ENCODE measurements around the gene GNB1L. TPM values are rescaled to one million over a fixed set of nuclear protein-coding genes. Genes with fewer than 3 reads are reported as not detected.

GNB1L gene
- total RNA-seq, 1 donor = 5.2 TPM

DNA sequence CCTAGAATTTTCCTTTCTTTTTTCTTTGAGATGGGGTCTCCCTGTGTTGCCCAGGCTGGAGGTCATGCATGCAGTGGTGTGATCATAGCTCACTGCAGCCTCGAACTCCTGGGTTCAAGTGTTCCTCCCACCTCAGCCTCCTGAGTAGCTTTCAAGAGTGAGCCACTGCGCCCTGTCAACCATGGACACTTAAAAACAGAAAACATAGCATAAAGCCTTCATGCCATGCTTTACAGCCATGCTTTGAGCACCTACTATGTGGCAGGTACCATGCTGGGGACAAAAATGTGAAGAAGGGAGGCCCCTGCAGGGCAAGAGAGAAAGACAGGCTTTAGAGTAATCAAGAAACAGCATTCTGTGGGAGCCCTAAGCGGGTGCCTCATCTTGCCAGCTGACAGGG lies 13.7 kb upstream of the GNB1L start:
- no peak overlapping the region for H3K4me3 ChIP-seq (ENCODE audit: low read depth, low read length)
- TF ChIP-seq, protein P1, sequence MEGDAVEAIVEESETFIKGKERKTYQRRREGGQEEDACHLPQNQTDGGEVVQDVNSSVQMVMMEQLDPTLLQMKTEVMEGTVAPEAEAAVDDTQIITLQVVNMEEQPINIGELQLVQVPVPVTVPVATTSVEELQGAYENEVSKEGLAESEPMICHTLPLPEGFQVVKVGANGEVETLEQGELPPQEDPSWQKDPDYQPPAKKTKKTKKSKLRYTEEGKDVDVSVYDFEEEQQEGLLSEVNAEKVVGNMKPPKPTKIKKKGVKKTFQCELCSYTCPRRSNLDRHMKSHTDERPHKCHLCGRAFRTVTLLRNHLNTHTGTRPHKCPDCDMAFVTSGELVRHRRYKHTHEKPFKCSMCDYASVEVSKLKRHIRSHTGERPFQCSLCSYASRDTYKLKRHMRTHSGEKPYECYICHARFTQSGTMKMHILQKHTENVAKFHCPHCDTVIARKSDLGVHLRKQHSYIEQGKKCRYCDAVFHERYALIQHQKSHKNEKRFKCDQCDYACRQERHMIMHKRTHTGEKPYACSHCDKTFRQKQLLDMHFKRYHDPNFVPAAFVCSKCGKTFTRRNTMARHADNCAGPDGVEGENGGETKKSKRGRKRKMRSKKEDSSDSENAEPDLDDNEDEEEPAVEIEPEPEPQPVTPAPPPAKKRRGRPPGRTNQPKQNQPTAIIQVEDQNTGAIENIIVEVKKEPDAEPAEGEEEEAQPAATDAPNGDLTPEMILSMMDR (IDR thresholded peaks at IDR 0.05; ENCODE audit: insufficient read depth, low read depth, low read length) = no peak
- DNase-seq (ENCODE audit: low read depth) = no peak

DNA sequence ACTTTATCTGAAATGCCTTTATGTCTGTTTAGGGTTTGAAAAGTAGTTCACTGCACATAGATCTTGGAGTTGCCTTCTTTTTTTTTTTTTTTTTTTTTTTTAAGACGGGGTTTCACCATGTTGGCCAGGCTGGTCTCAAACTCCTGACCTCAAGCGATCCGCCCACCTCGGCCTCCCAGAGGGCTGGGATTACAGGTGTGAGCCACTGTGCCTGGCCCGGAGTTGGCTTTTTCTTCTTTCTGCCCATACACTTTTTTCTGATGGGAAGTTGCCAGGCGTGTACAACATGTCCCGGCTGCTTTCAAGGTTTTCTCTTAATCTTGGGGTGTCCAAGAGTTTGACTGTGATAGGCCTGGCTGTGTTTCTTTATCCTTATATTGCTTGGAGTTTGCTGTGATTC lies 12.9 kb upstream of the GNB1L start:
- no peak for DNase-seq (ENCODE audit: low read depth)
- no peak overlapping the region for H3K4me3 ChIP-seq (ENCODE audit: low read depth, low read length)
- TF ChIP-seq, protein P1 (IDR thresholded peaks at IDR 0.05; ENCODE audit: insufficient read depth, low read depth, low read length) = no peak

DNA sequence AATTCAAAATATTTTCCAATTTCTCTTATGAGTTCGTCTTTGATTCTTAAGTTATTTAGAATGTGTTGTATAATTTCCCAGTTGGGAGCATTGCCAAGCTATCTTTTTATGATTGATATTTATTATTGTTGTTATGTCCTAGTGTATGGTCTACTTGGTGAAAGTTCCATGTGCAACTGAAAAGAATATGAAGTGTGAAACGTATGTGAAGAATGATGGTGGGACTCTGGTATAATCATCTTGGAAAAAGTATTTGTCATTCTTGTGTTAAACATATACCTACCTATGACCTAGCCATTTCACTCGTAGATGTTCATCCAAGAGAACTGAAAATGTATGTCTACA lies 12.0 kb upstream of the GNB1L start:
- TF ChIP-seq, protein P1 (IDR thresholded peaks at IDR 0.05; ENCODE audit: insufficient read depth, low read depth, low read length) = no peak
- H3K4me3 ChIP-seq (ENCODE audit: low read depth, low read length) = no peak overlapping the region
- no peak for DNase-seq (ENCODE audit: low read depth)

DNA sequence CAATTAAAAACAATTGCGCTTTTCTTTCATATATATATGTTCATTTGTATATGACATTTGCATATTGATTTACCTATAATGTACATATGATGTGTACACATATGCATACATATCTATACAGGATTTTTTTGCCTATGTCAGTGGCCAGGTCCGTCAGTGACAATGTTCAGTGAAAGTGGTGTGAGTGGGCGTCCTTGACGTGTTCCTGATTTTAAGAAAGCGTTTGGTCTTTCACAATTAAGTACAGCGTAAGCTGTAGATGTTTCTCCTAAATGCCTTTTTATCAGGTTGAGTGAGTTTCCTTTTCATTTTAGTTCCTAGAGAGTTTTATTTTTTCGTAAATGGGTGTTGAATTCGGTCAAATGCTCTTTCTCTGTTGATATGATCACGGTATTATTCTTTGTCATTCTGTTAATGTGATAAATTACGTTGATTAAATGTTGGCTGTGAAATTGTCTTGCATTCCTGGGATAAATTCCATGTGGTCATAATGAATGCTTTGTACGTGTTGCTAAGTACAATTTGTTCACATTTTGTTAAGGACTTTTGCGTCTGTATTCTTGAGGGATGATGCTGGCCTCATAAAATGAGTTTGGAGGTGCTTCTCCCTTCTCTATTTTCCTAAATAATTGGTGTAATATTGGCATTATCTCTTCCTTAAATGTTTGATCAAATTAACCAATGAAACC lies 10.6 kb upstream of the GNB1L start:
- DNase-seq (ENCODE audit: low read depth) = no peak
- no peak overlapping the region for H3K4me3 ChIP-seq (ENCODE audit: low read depth, low read length)
- TF ChIP-seq, protein P1 (IDR thresholded peaks at IDR 0.05; ENCODE audit: insufficient read depth, low read depth, low read length) = no peak

DNA sequence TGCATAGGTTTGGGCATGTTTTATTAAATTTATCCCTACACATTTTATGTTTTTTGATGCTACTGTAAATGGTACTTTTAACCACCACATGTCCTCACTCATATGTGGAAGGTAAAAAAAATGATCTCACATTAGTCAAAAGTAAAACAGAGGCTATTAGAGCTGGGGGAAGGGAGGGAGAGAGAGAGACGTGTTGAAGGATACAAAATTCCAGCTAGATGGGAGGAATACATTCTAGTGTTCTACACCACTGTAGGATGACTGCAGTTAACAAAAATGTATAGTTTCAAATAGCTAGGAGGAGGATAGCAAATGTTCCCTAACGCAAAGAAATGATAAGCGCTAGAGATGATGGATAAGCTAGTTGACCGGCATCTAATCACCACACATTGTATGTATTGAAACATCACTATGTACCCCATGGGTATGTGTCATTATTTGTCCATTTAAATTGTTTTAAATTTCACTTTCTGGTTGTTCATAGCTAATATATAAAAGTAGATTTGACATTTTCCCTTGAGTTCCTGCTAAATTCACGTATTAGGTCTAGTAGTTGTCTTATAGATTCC lies 9.9 kb upstream of the GNB1L start:
- no peak for DNase-seq (ENCODE audit: low read depth)
- H3K4me3 ChIP-seq (ENCODE audit: low read depth, low read length) = no peak overlapping the region
- TF ChIP-seq, protein P1 (IDR thresholded peaks at IDR 0.05; ENCODE audit: insufficient read depth, low read depth, low read length) = no peak

DNA sequence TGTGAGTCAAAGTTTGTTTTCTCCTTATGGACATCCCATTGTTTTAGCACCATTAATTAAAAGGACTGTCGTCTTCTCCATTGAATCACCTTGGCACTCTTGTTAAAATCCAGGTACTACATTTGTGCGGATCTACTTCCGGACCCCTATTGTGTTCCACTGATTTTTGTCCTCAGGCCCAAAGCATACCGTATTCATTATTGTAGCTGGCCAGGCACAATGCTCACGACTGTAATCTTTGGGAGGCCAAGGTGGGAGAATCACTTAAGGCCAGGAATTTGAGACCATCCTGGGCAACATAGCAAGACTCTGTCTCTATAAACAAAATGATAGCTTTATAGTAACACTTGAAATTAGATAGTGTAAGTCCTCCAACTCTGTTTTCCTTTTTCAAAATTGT lies 8.9 kb upstream of the GNB1L start:
- no peak for DNase-seq (ENCODE audit: low read depth)
- no peak overlapping the region for H3K4me3 ChIP-seq (ENCODE audit: low read depth, low read length)
- TF ChIP-seq, protein P1 (IDR thresholded peaks at IDR 0.05; ENCODE audit: insufficient read depth, low read depth, low read length) = no peak

Data from fibroblast of villous mesenchyme (primary cell).